Vagina (tissue), 2 donors: ENCODE data around the gene COA1. TPM values are rescaled to one million over a fixed set of nuclear protein-coding genes. Genes with fewer than 3 reads are reported as not detected.
"Not testable (repeated sequence)": the region's sequence is repeated elsewhere in the genome, so short reads cannot be mapped to it uniquely, and the experiment has no call there.

ENCODE experiments used
- DNase-seq, 2 donors: peaks; one replicate each; pipeline ENCODE4 v3.0.0-alpha.2; 2017; ENCODE audit errors: extremely low spot score in 2 of 2
- H3K27ac ChIP-seq: fragments of 200-600 bp; sonication (generic); one replicate; pipeline ENCODE4 v1.5.1; 2019
- H3K27me3 ChIP-seq: fragments of 200-600 bp; sonication (generic); one replicate; pipeline ENCODE4 v1.5.1; 2019
- H3K36me3 ChIP-seq, 2 donors: fragments of 200-600 bp; sonication (generic); one replicate each; pipeline ENCODE4 v1.5.1; 2017 to 2019
- H3K4me1 ChIP-seq: fragments of 200-600 bp; sonication (generic); one replicate; pipeline ENCODE4 v1.5.1; 2019
- H3K4me3 ChIP-seq, 2 donors: fragments of 200-600 bp; sonication (generic); 1 replicate in 1 of 2; 2 replicates in 1 of 2; pipeline ENCODE4 v1.5.1; 2016 to 2019
- H3K9me3 ChIP-seq: fragments of 200-600 bp; sonication (generic); one replicate; pipeline ENCODE4 v1.5.1; 2019
- POLR2A ChIP-seq, 2 donors: fragments of 450-650 bp; IDR thresholded peaks; one replicate each; pipeline ENCODE4 v1.6.1; 2017; ENCODE audit warnings: antibody characterized with exemption in 2 of 2, mild to moderate bottlenecking in 2 of 2, moderate library complexity in 2 of 2
- POLR2AphosphoS5 ChIP-seq, 2 donors: sonication (generic); formaldehyde crosslinking; IDR thresholded peaks; one replicate each; pipeline ENCODE4 v1.9.0; 2017; ENCODE audit warnings: antibody characterized with exemption in 2 of 2, mild to moderate bottlenecking in 2 of 2, low read depth in 1 of 2; ENCODE audit not compliant: insufficient read depth in 1 of 2
- intact Hi-C: fragments of 100-400 bp; cut with DNase I; formaldehyde crosslinking; loops from one replicate; pipeline ENCODE4 v1.15.1; 2023
- total RNA-seq: library from RNA; depleted of rRNA; stranded (reverse); fragments of >200 nt; gene quantifications from one replicate; pipeline ENCODE4 v1.2.3, GENCODE V29; 2016
- TF ChIP-seq, protein P1 (sequence below), 3 experiments: fragments of 450-650 bp in 2 of 3; fragments of 200-600 bp in 1 of 3; sonication (generic) in 1 of 3; IDR thresholded peaks; one replicate each; pipeline ENCODE4 v1.5.1; 2017 to 2019; ENCODE audit warnings: antibody characterized with exemption in 3 of 3, mild to moderate bottlenecking in 2 of 3, moderate library complexity in 2 of 3

COA1 gene
- total RNA-seq, 1 donor from 2014 or later, result 47.6 TPM

DNA sequence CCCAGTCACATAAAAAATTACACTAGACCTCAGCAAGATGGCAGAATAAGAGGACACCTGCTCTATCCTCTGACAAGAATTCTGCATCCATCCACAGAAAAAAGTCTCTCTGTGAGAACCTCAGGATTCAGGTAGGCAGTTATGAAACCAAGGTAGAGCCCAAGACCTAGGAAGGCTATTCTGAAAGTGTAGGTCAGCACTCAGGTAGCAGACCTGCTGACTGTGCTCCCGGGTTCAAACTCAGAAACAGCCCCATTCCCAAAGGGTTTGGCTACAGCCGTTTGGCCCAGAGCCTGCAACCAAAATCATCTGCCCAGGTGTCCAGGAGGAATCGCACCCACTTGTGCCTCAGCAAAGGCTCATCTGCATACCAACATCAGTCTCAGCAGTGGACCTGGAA is 37.7 kb downstream of the COA1 start:
- no peaks in the 10 kb centered on the region for H3K27me3 ChIP-seq
- no peaks in the 10 kb centered on the region for H3K36me3 ChIP-seq
- no peak overlapping the region for H3K27ac ChIP-seq
- peaks cover 4% of the 10 kb centered on the region for H3K4me1 ChIP-seq
- TF ChIP-seq POLR2A (IDR thresholded peaks at IDR 0.05), result no peak
- TF ChIP-seq, protein P1, sequence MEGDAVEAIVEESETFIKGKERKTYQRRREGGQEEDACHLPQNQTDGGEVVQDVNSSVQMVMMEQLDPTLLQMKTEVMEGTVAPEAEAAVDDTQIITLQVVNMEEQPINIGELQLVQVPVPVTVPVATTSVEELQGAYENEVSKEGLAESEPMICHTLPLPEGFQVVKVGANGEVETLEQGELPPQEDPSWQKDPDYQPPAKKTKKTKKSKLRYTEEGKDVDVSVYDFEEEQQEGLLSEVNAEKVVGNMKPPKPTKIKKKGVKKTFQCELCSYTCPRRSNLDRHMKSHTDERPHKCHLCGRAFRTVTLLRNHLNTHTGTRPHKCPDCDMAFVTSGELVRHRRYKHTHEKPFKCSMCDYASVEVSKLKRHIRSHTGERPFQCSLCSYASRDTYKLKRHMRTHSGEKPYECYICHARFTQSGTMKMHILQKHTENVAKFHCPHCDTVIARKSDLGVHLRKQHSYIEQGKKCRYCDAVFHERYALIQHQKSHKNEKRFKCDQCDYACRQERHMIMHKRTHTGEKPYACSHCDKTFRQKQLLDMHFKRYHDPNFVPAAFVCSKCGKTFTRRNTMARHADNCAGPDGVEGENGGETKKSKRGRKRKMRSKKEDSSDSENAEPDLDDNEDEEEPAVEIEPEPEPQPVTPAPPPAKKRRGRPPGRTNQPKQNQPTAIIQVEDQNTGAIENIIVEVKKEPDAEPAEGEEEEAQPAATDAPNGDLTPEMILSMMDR (IDR thresholded peaks at IDR 0.05), result no peak
- TF ChIP-seq POLR2AphosphoS5 (IDR thresholded peaks at IDR 0.05; ENCODE audit: insufficient read depth in 1 of 2, low read depth in 1 of 2), result no peak
- intact Hi-C loops, result no loop called here
- no peaks in the 10 kb centered on the region for H3K9me3 ChIP-seq
- H3K4me3 ChIP-seq, result no peak overlapping the region
- DNase-seq, result no peak

DNA sequence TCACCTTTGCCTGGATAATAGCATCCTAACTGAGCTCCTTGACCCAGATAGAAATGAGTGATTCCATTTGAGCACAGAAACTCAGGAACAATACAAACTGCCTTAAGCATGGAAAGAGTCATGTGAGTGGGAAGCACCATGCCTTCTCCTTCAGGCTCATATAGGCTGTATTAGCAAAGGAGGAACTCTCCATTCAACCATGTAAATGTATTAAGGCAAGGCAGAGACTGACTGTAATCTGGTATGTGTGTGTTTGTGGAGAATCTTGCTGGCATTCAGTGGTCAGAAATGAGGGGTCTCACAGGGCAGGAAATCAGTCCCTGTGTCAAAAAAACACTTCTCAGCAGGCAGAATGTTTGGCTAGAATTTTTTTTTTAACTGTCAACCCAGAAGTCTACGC is 40.2 kb downstream of the COA1 start:
- intact Hi-C loops, result no loop called here

DNA sequence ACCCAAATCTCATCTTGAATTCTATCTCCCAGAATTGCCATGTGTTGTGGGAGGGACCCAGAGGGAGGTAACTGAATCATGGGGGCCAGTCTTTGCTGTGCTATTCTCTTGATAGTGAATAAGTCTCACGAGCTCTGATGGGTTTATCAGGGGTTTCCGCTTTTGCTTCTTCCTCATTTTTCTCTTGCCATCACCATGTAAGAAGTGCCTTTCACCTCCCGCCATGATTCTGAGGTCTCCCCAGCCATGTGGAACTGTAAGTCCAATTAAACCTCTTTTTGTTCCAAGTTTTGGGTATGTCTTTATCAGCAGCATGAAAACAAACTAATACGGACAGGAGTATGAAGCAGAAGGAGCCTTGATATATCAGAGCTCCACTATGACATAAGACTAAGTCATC is 41.5 kb downstream of the COA1 start:
- H3K4me3 ChIP-seq, H3K36me3 ChIP-seq, DNase-seq, H3K9me3 ChIP-seq, H3K27me3 ChIP-seq, intact Hi-C loops, H3K27ac ChIP-seq, H3K4me1 ChIP-seq: not testable (repeated sequence)

More for the DNA sequence above, 40.2 kb downstream of the COA1 start:
- no peaks in the 10 kb centered on the region for H3K9me3 ChIP-seq
- H3K27me3 ChIP-seq, result no peaks in the 10 kb centered on the region
- H3K4me1 ChIP-seq, result peaks cover 4% of the 10 kb centered on the region
- no peak for DNase-seq
- H3K27ac ChIP-seq, result no peak overlapping the region
- H3K36me3 ChIP-seq, result no peaks in the 10 kb centered on the region
- no peak for TF ChIP-seq POLR2A (IDR thresholded peaks at IDR 0.05)
- no peak for TF ChIP-seq POLR2AphosphoS5 (IDR thresholded peaks at IDR 0.05; ENCODE audit: insufficient read depth in 1 of 2, low read depth in 1 of 2)
- TF ChIP-seq, protein P1 (IDR thresholded peaks at IDR 0.05), result no peak
- H3K4me3 ChIP-seq, result no peak overlapping the region

DNA sequence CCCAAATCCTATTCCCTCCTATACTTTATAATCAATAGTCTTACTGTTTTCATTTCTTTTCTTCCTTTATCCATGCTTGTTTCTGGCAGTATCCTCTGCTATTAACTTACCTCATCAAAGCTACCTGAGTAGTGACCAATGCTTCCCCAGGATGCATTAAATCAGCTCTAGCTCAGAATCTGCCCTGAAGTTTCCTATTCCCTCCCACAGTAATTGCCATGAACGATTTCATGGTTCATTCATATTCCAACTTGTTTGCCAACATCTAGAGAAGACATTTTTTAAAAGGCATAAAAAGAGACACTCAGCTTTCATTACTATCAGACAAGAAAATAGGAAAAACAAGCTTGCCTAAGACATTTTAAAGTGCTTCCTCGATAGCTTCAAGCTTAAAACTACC is 42.3 kb downstream of the COA1 start:
- Histone ChIP-seq H3K9me3 (no peaks in the 10 kb centered on the region), H3K4me1 (no peaks in the 10 kb centered on the region), H3K27ac (no peak overlapping the region), H3K27me3 (no peaks in the 10 kb centered on the region), H3K4me3 (no peak overlapping the region), H3K36me3 (no peaks in the 10 kb centered on the region)
- intact Hi-C loops, result no loop called here
- no peak for DNase-seq
- TF ChIP-seq, protein P1 (IDR thresholded peaks at IDR 0.05), result no peak
- TF ChIP-seq POLR2A (IDR thresholded peaks at IDR 0.05) (no peak), POLR2AphosphoS5 (IDR thresholded peaks at IDR 0.05; ENCODE audit: insufficient read depth in 1 of 2, low read depth in 1 of 2) (no peak)

DNA sequence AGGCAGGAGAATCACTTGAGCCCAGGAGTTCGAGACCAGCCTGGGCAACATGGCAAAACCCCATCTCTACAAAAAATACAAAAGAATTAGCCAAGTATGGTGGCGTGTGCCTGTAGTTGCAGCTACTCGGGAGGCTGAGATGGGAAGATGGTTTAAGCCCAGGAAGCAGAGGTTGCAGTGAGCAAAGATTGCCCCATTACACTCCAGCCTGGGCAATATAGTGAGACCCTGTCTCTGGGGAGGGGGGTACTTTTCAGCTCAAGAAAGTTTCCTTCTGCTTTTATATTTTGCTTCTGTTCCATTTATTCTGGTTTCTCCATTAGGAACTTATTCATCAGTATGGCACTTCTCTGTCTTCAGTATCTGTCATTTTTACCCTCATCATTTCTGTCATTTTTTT is 48.6 kb downstream of the COA1 start:
- Histone ChIP-seq H3K9me3 (no peaks in the 10 kb centered on the region), H3K4me1 (no peaks in the 10 kb centered on the region), H3K4me3 (no peak overlapping the region), H3K27me3 (no peaks in the 10 kb centered on the region), H3K27ac (no peak overlapping the region), H3K36me3 (no peaks in the 10 kb centered on the region)
- no peak for DNase-seq
- TF ChIP-seq POLR2A (IDR thresholded peaks at IDR 0.05) (no peak), POLR2AphosphoS5 (IDR thresholded peaks at IDR 0.05; ENCODE audit: insufficient read depth in 1 of 2, low read depth in 1 of 2) (no peak)
- TF ChIP-seq, protein P1 (IDR thresholded peaks at IDR 0.05), result no peak
- intact Hi-C loops, result no loop called here
